ENCODE data around the gene TPSD1.

The TPSD1 gene

GRCh38 chr16:1301562-1301961 lies 45.7 kb downstream of the TPSD1 start:
- DNase-seq: no peak

- DNase-seq: no peak
Measured at GRCh38 chr16:1305823-1306222, 50.0 kb downstream of the TPSD1 start.

GRCh38 chr16:1306334-1306733 lies 50.5 kb downstream of the TPSD1 start:
- no peak for DNase-seq

- no peak for DNase-seq
Measured at GRCh38 chr16:1308036-1308976, 52.4 kb downstream of the TPSD1 start.

All from stimulated activated CD4-positive, alpha-beta T cell treated with anti-CD3 and anti-CD28 coated beads, Interleukin-12 subunit alpha, Interleukin-12 subunit beta, amount 100 ng/mL, for 4 hours (primary cell).